ENCODE measurements around the gene CRACR2B.

The CRACR2B gene

GRCh38 chr11:794766-795633, 32.7 kb upstream of the CRACR2B start:
- peak; percentile 38 for DNase-seq

GRCh38 chr11:795634-796564, 31.8 kb upstream of the CRACR2B start:
- peak; percentile 89 for DNase-seq

- peak; percentile 58 for DNase-seq
Measured at GRCh38 chr11:796565-797295, 31.0 kb upstream of the CRACR2B start.

GRCh38 chr11:797296-798092, 30.2 kb upstream of the CRACR2B start:
- peak; percentile 96 for DNase-seq

GRCh38 chr11:798093-798713, 29.5 kb upstream of the CRACR2B start, which contains the start of gene SLC25A22:
TSS of gene SLC25A22 (minus strand) at chr11:798281. CDS start at chr11:795006, 3,275 bp downstream.
- peak; percentile 91 for DNase-seq

GRCh38 chr11:799641-800316, 27.9 kb upstream of the CRACR2B start:
- no peak for DNase-seq

- DNase-seq = no peak
Measured at GRCh38 chr11:800473-800872, 27.2 kb upstream of the CRACR2B start.

- no peak for DNase-seq
Measured at GRCh38 chr11:801097-801780, 26.5 kb upstream of the CRACR2B start.

- DNase-seq = no peak
Measured at GRCh38 chr11:802018-802617, 25.6 kb upstream of the CRACR2B start.

GRCh38 chr11:802693-803466, 24.8 kb upstream of the CRACR2B start:
- DNase-seq = no peak

- no peak for DNase-seq
Measured at GRCh38 chr11:803467-803742, 24.3 kb upstream of the CRACR2B start.

- DNase-seq = peak; percentile 74
Measured at GRCh38 chr11:803770-804598, 23.7 kb upstream of the CRACR2B start.

GRCh38 chr11:804599-804964, 23.1 kb upstream of the CRACR2B start:
- peak; percentile 55 for DNase-seq

- DNase-seq = peak; percentile 47
Measured at GRCh38 chr11:808427-809286, 19.1 kb upstream of the CRACR2B start.

- peak; percentile 99 for DNase-seq
Measured at GRCh38 chr11:809287-810039, 18.3 kb upstream of the CRACR2B start, which contains the start of gene RPLP2. TSS of gene RPLP2 (plus strand) at chr11:809967. CDS start at chr11:810235, 268 bp downstream.

- peak; percentile 57 for DNase-seq
Measured at GRCh38 chr11:810040-810567, 17.6 kb upstream of the CRACR2B start.

Data from NCI-H69 (cell line).